Fibroblast of lung (primary cell): ENCODE measurements around the gene DPM2. TPM values are rescaled to one million over a fixed set of nuclear protein-coding genes. Genes with fewer than 3 reads are reported as not detected.

Source experiments
- DNase-seq, 2 donors: peaks; one replicate each; pipeline versions ENCODE4 v3.0.0 to v3.0.0-alpha.2; 2010; ENCODE audit warnings: low read depth in 2 of 2
- H2AFZ ChIP-seq: 2 replicates; pipeline ENCODE4 v1.5.1; 2012; ENCODE audit warnings: low read length, control low read depth, inconsistent platforms
- H3K27ac ChIP-seq: 2 replicates; pipeline ENCODE4 v1.5.1; 2011; ENCODE audit warnings: low read length, control low read depth; ENCODE audit not compliant: insufficient read depth
- H3K27me3 ChIP-seq: 2 replicates; pipeline ENCODE4 v1.5.1; 2011; ENCODE audit warnings: mild to moderate bottlenecking, low read length; ENCODE audit not compliant: control insufficient read depth, insufficient read depth
- H3K36me3 ChIP-seq: 2 replicates; pipeline ENCODE4 v1.5.1; 2011; ENCODE audit warnings: low read length; ENCODE audit not compliant: control insufficient read depth, insufficient read depth
- H3K4me1 ChIP-seq: 2 replicates; pipeline ENCODE4 v1.5.1; 2011; ENCODE audit warnings: low read length; ENCODE audit not compliant: control insufficient read depth, insufficient read depth; ENCODE audit errors: extremely low read depth
- H3K4me2 ChIP-seq: 2 replicates; pipeline ENCODE4 v1.5.1; 2011; ENCODE audit warnings: low read length, control low read depth; ENCODE audit not compliant: insufficient read depth; ENCODE audit errors: extremely low read depth
- H3K4me3 ChIP-seq, 4 experiments: fragments of 200-600 bp in 1 of 4; sonication (generic) in 1 of 4; replicated peaks in 1 of 4; 2 replicates each; pipeline ENCODE4 v1.5.1; 2011 to 2016; ENCODE audit warnings: low read length in 4 of 4, low read depth in 3 of 4, mild to moderate bottlenecking in 3 of 4, control low read depth in 2 of 4, inconsistent platforms in 1 of 4, mixed read lengths in 1 of 4; ENCODE audit not compliant: insufficient read depth in 1 of 4; ENCODE audit errors: control extremely low read depth in 1 of 4
- H3K79me2 ChIP-seq: 2 replicates; pipeline ENCODE4 v1.5.1; 2012; ENCODE audit warnings: mild to moderate bottlenecking, low read length, inconsistent platforms; ENCODE audit not compliant: control insufficient read depth, insufficient read depth
- H3K9ac ChIP-seq: 2 replicates; pipeline ENCODE4 v1.5.1; 2011; ENCODE audit warnings: mild to moderate bottlenecking, low read length, control low read depth; ENCODE audit not compliant: insufficient read depth
- H3K9me3 ChIP-seq: 2 replicates; pipeline ENCODE4 v1.5.1; 2012; ENCODE audit warnings: low read depth, low read length; ENCODE audit not compliant: control insufficient read depth, insufficient read depth
- H4K20me1 ChIP-seq: 2 replicates; pipeline ENCODE4 v1.5.1; 2011; ENCODE audit warnings: low read length; ENCODE audit not compliant: control insufficient read depth, insufficient read depth; ENCODE audit errors: extremely low read depth
- CTCF ChIP-seq, 2 donors: IDR thresholded peaks in 1 of 2; conservative IDR thresholded peaks in 1 of 2; 1 replicate in 1 of 2; 2 replicates in 1 of 2; pipeline ENCODE4 v1.5.1; 2011 to 2012; ENCODE audit warnings: low read length in 2 of 2, control low read depth in 1 of 2, inconsistent platforms in 1 of 2, low read depth in 1 of 2, mild to moderate bottlenecking in 1 of 2
- EZH2 ChIP-seq: IDR thresholded peaks from 2 replicates; pipeline ENCODE4 v1.5.1; 2012; ENCODE audit warnings: low read length, control low read depth, mild to moderate bottlenecking; ENCODE audit errors: missing control alignments
- polyA plus RNA-seq, 2 donors: library from polyadenylated mRNA; depleted of rRNA in 1 of 2; stranded (reverse) in 1 of 2; unstranded in 1 of 2; fragments of >200 nt; gene quantifications; 2 replicates each; pipeline ENCODE4 v1.2.1, GENCODE V29; 2011 to 2012; ENCODE audit warnings: missing spikeins in 1 of 2
- total RNA-seq: library from RNA; depleted of rRNA; stranded (reverse); fragments of >200 nt; gene quantifications from 2 replicates; pipeline ENCODE4 v1.2.1, GENCODE V29; 2014

Gene DPM2
- total and polyA plus RNA-seq, 2 donors (not counting 1 experiment from before 2014, with no cell fraction given) = 11.7 to 24.1 TPM

DNA sequence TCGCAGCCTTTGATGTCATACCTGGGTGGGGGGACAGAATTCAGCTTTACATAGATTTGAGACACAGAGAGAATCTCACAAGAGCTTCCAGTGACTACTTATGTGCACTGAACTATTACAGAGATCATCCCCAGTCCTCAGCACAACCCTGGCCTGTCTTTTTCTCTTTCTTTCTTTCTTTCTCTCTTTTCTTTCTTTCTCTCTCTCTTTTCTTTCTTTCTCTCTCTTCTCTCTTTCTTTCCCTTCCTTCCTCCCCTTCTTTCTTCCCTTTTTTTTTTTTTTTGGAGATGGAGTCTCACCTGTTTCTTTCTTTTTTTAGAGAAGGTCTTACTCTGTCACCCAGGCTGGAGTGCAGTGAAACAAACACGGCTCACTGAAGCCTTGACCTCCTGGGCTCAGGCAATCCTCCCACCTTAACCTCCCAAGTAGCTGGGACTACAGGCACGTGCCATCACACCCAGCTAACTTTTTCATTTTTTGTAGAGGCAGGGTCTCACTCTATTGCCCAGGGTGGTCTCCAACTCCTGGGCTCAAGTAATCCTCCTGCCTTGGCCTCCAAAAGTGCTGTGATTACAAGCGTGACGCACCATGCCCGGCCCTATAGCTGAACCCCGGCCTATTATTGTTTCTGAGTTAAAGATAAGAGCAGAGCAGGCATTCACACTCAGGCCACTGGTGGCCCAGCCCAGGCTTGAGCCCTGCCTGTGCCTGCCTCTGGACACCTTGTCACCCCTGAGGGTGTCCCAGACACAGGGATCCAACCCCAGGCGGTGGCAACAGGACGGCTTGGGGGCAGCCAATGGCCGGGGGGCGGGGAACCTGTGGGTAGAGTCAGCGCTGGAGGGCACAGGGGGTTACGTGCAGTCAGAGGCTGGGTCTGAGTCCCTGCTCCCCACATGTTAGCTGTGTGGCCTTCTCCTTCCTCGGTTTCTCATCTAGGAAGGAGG lies 11.4 kb downstream of the DPM2 start:
- Histone ChIP-seq H3K4me2 (no peak overlapping the region), H3K79me2 (no peaks in the 10 kb centered on the region), H3K9me3 (no peaks in the 10 kb centered on the region), H3K4me3 (peak overlapping the region in 1 of 4 experiments; percentile 27), H3K27me3 (no peaks in the 10 kb centered on the region), H3K27ac (no peak overlapping the region), H3K36me3 (no peaks in the 10 kb centered on the region), H4K20me1 (no peaks in the 10 kb centered on the region), H3K9ac (no peak overlapping the region), H3K4me1 (peaks cover 21% of the 10 kb centered on the region), H2AFZ (peak overlapping the region; percentile 42)
- no peak for DNase-seq
- no peak for TF ChIP-seq EZH2

- Histone ChIP-seq H3K9me3 (no peaks in the 10 kb centered on the region), H3K4me3 (no peak overlapping the region), H3K4me1 (peaks cover 18% of the 10 kb centered on the region), H3K9ac (no peak overlapping the region), H3K79me2 (no peaks in the 10 kb centered on the region), H2AFZ (no peak overlapping the region), H3K27me3 (no peaks in the 10 kb centered on the region), H3K27ac (no peak overlapping the region), H4K20me1 (no peaks in the 10 kb centered on the region), H3K4me2 (no peak overlapping the region), H3K36me3 (no peaks in the 10 kb centered on the region)
- no peak for DNase-seq
- TF ChIP-seq CTCF (conservative IDR thresholded peaks at IDR 0.05 in 1 of 2, IDR thresholded peaks at IDR 0.05 in 1 of 2; ENCODE audit: low read depth in 1 of 2, low read length in 2 of 2) (no peak), EZH2 (no peak)
These were observed 12.8 kb downstream of the DPM2 start for GRCh38 chr9:127924736-127925444.

GRCh38 chr9:127923771-127924170 lies 13.9 kb downstream of the DPM2 start:
- Histone ChIP-seq H4K20me1 (no peaks in the 10 kb centered on the region), H3K79me2 (no peaks in the 10 kb centered on the region), H3K4me3 (no peak overlapping the region), H3K4me2 (peak overlapping the region; percentile 64), H3K27me3 (no peaks in the 10 kb centered on the region), H3K9me3 (no peaks in the 10 kb centered on the region), H3K27ac (peak overlapping the region; percentile 85), H2AFZ (no peak overlapping the region), H3K36me3 (no peaks in the 10 kb centered on the region), H3K4me1 (peaks cover 27% of the 10 kb centered on the region), H3K9ac (no peak overlapping the region)
- TF ChIP-seq EZH2 (no peak), CTCF (conservative IDR thresholded peaks at IDR 0.05 in 1 of 2, IDR thresholded peaks at IDR 0.05 in 1 of 2; ENCODE audit: low read depth in 1 of 2, low read length in 2 of 2) (no peak)
- DNase-seq = peak; percentile 92 to 95
